Stimulated activated CD4-positive, alpha-beta T cell treated with anti-CD3 and anti-CD28 coated beads, Interleukin-4, amount 100 ng/mL, for 4 hours (primary cell): ENCODE measurements around the gene BPIFB6.

Source experiments
- DNase-seq, 2 experiments: peaks; one replicate each; pipeline ENCODE4 v3.0.0-alpha.2; 2020

Gene BPIFB6

GRCh38 chr20:33016581-33017109 lies 14.8 kb upstream of the BPIFB6 start:
- DNase-seq, result no peak

GRCh38 chr20:33017542-33017941 lies 13.9 kb upstream of the BPIFB6 start:
- DNase-seq, result no peak

GRCh38 chr20:33018169-33018931 lies 13.1 kb upstream of the BPIFB6 start:
- no peak for DNase-seq

GRCh38 chr20:33019465-33020277 lies 11.8 kb upstream of the BPIFB6 start:
- DNase-seq, result no peak

- DNase-seq, result no peak
Measured at GRCh38 chr20:33020278-33021161, 10.9 kb upstream of the BPIFB6 start.

- DNase-seq, result no peak
Measured at GRCh38 chr20:33021879-33022278, 9.6 kb upstream of the BPIFB6 start.

GRCh38 chr20:33022289-33022688 lies 9.2 kb upstream of the BPIFB6 start:
- no peak for DNase-seq

- no peak for DNase-seq
Measured at GRCh38 chr20:33022694-33023438, 8.6 kb upstream of the BPIFB6 start.

GRCh38 chr20:33023439-33024242 lies 7.8 kb upstream of the BPIFB6 start:
- no peak for DNase-seq

- DNase-seq, result no peak
Measured at GRCh38 chr20:33024243-33024560, 7.2 kb upstream of the BPIFB6 start.

- DNase-seq, result no peak
Measured at GRCh38 chr20:33024609-33025317, 6.7 kb upstream of the BPIFB6 start.

GRCh38 chr20:33025318-33025876 lies 6.1 kb upstream of the BPIFB6 start:
- no peak for DNase-seq

GRCh38 chr20:33026072-33026778 lies 5.2 kb upstream of the BPIFB6 start:
- no peak for DNase-seq

GRCh38 chr20:33026779-33027759 lies 4.4 kb upstream of the BPIFB6 start:
- DNase-seq, result no peak

GRCh38 chr20:33027769-33028751 lies 3.4 kb upstream of the BPIFB6 start:
- DNase-seq, result no peak

- no peak for DNase-seq
Measured at GRCh38 chr20:33028875-33029274, 2.6 kb upstream of the BPIFB6 start.

- no peak for DNase-seq
Measured at GRCh38 chr20:33030076-33030475, 1.4 kb upstream of the BPIFB6 start.
